ENCODE results near the gene DLEC1.
"Not testable (repeated sequence)": the region's sequence is repeated elsewhere in the genome, so short reads cannot be mapped to it uniquely, and the experiment has no call there.

GRCh38 chr3:38077073-38077472, 38.1 kb downstream of the DLEC1 start:
- not testable (repeated sequence) for TF ChIP-seq CTCF (conservative IDR thresholded peaks at IDR 0.05 in 1 of 2, IDR thresholded peaks at IDR 0.05 in 1 of 2; ENCODE audit: low read depth in 1 of 2, low read length in 2 of 2); EZH2 (IDR thresholded peaks at IDR 0.05; ENCODE audit: low read length, missing control alignments)
